Body of pancreas (tissue), 4 donors: ENCODE results near the gene CYGB.

Experiments
- CTCF ChIP-seq, 7 experiments: fragments of 450-650 bp in 4 of 7; fragments of 200-600 bp in 3 of 7; sonication (generic) in 3 of 7; IDR thresholded peaks; one replicate each; pipeline ENCODE4 v1.5.1; 2016 to 2019; ENCODE audit warnings: antibody characterized with exemption in 7 of 7
- POLR2A ChIP-seq, 3 donors: fragments of 450-650 bp; IDR thresholded peaks; one replicate each; pipeline ENCODE4 v1.6.1; 2016; ENCODE audit warnings: antibody characterized with exemption in 3 of 3, mild to moderate bottlenecking in 2 of 3

- no peak for TF ChIP-seq CTCF (IDR thresholded peaks at IDR 0.05)
- no peak for TF ChIP-seq POLR2A (IDR thresholded peaks at IDR 0.05)
Measured at GRCh38 chr17:76575570-76575969, 38.1 kb upstream of the CYGB start.
